Liver (tissue), 3 donors: ENCODE results near the gene MYO18A.

Experiments
- CTCF ChIP-seq: fragments of 150-350 bp; IDR thresholded peaks from 2 replicates; pipeline ENCODE4 v1.5.1; 2017; ENCODE audit warnings: improper control_type of control experiment, low read depth, low read length; ENCODE audit not compliant: missing input control
- EGR1 ChIP-seq, 2 donors: IDR thresholded peaks; 2 replicates each; pipeline ENCODE4 v1.6.1; 2016 to 2018; ENCODE audit warnings: antibody characterized with exemption in 2 of 2, low read depth in 2 of 2
- FOXA1 ChIP-seq: IDR thresholded peaks from 2 replicates; pipeline ENCODE4 v1.6.1; 2016; ENCODE audit warnings: antibody characterized with exemption
- JUND ChIP-seq, 2 donors: IDR thresholded peaks; 2 replicates each; pipeline ENCODE4 v1.6.1; 2016; ENCODE audit warnings: antibody characterized with exemption in 2 of 2
- RAD21 ChIP-seq, 2 donors: IDR thresholded peaks; 2 replicates each; pipeline ENCODE4 v1.6.1; 2016; ENCODE audit warnings: antibody characterized with exemption in 2 of 2, mild to moderate bottlenecking in 2 of 2
- REST ChIP-seq: IDR thresholded peaks from 2 replicates; pipeline ENCODE4 v1.6.1; 2016; ENCODE audit warnings: antibody characterized with exemption, mild to moderate bottlenecking
- RXRA ChIP-seq, 2 donors: IDR thresholded peaks; 2 replicates each; pipeline ENCODE4 v1.6.1; 2017 to 2018; ENCODE audit warnings: antibody characterized with exemption in 2 of 2, mild to moderate bottlenecking in 1 of 2
- TAF1 ChIP-seq: conservative IDR thresholded peaks from 2 replicates; pipeline ENCODE4 v1.6.1; 2016; ENCODE audit warnings: antibody characterized with exemption, mild to moderate bottlenecking
- TF ChIP-seq, protein P1 (sequence below): IDR thresholded peaks from 2 replicates; pipeline ENCODE4 v1.6.1; 2016; ENCODE audit warnings: antibody characterized with exemption
- TF ChIP-seq, protein P2 (sequence below): IDR thresholded peaks from 2 replicates; pipeline ENCODE4 v1.6.1; 2016; ENCODE audit warnings: antibody characterized with exemption
- donor health status: healthy.
- donor health status: healthy.

DNA sequence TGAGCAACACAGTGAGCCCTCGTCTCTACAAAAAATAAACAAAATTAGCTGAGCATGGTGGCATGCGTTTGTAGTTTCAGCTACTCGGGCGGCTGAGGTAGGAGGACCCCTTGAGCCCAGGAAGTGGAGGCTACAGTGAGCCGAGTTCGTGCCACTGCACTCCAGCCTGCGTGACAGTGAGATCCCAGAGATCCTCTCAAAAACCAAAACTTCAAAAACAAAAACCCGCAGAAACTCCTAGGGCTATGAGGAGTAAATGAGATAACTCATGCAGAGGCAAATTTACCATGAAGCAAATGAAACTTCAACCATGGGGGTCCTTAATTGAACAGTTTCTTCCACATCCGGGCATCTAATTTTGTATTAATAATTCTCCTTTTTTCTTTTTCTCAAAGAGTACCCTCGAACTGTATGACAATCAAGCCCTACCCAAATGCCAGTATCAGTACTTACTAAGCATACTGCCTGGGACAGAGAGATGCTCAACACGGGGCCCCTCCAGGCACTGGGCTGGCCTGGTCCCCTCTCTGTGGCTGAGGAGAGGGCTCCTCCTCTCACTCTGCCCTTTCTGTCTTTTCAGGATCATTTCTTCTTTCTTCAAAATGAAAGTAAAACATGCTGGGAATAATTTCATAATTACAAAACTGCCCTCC is 138.0 kb downstream of the MYO18A start:
- no peak for TF ChIP-seq CTCF
- TF ChIP-seq RXRA (IDR thresholded peaks at IDR 0.05) = no peak
- TF ChIP-seq JUND (IDR thresholded peaks at IDR 0.05) = no peak
- no peak for TF ChIP-seq RAD21 (IDR thresholded peaks at IDR 0.05)
- TF ChIP-seq, protein P1, sequence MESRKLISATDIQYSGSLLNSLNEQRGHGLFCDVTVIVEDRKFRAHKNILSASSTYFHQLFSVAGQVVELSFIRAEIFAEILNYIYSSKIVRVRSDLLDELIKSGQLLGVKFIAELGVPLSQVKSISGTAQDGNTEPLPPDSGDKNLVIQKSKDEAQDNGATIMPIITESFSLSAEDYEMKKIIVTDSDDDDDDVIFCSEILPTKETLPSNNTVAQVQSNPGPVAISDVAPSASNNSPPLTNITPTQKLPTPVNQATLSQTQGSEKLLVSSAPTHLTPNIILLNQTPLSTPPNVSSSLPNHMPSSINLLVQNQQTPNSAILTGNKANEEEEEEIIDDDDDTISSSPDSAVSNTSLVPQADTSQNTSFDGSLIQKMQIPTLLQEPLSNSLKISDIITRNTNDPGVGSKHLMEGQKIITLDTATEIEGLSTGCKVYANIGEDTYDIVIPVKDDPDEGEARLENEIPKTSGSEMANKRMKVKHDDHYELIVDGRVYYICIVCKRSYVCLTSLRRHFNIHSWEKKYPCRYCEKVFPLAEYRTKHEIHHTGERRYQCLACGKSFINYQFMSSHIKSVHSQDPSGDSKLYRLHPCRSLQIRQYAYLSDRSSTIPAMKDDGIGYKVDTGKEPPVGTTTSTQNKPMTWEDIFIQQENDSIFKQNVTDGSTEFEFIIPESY = no peak
- TF ChIP-seq, protein P2, sequence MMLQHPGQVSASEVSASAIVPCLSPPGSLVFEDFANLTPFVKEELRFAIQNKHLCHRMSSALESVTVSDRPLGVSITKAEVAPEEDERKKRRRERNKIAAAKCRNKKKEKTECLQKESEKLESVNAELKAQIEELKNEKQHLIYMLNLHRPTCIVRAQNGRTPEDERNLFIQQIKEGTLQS = no peak
- no peak for TF ChIP-seq FOXA1
- TF ChIP-seq TAF1 = no peak
- no peak for TF ChIP-seq EGR1 (IDR thresholded peaks at IDR 0.05; ENCODE audit: low read depth in 2 of 2)
- no peak for TF ChIP-seq REST
